ENCODE results near the gene GRIN3A.

DNA sequence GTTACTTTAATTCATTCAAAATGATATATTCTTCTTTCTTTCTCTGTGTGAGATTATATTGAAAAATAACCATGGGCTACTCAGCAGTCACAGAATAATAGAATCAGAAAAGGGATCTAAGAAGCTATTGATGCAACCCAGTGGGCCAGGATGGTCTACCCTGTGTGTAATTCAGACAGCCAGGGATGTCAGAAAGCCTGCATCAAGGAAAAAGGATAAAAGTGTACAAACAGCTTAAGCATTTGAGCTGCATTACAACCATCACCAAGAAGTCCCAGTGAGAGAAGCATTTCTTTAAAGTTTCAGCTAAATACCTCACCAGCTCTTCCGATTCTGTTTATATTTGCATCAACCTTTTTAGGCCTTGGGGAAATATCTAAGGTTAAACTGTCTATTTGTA, 105.8 kb downstream of the GRIN3A start:
- TF ChIP-seq, protein P1, sequence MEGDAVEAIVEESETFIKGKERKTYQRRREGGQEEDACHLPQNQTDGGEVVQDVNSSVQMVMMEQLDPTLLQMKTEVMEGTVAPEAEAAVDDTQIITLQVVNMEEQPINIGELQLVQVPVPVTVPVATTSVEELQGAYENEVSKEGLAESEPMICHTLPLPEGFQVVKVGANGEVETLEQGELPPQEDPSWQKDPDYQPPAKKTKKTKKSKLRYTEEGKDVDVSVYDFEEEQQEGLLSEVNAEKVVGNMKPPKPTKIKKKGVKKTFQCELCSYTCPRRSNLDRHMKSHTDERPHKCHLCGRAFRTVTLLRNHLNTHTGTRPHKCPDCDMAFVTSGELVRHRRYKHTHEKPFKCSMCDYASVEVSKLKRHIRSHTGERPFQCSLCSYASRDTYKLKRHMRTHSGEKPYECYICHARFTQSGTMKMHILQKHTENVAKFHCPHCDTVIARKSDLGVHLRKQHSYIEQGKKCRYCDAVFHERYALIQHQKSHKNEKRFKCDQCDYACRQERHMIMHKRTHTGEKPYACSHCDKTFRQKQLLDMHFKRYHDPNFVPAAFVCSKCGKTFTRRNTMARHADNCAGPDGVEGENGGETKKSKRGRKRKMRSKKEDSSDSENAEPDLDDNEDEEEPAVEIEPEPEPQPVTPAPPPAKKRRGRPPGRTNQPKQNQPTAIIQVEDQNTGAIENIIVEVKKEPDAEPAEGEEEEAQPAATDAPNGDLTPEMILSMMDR (IDR thresholded peaks at IDR 0.05) = no peak
- TF ChIP-seq POLR2A (IDR thresholded peaks at IDR 0.05) = no peak

All from Peyer's patch (tissue), 4 donors.